ENCODE data around the gene ZSCAN30. TPM values are rescaled to one million over a fixed set of nuclear protein-coding genes. Genes with fewer than 3 reads are reported as not detected.
A peak's percentile ranks its signal among the peaks of the same experiment; 100 is the strongest.

ZSCAN30 gene
- total RNA-seq, 1 donor from 2014 or later, result 24.0 TPM

DNA sequence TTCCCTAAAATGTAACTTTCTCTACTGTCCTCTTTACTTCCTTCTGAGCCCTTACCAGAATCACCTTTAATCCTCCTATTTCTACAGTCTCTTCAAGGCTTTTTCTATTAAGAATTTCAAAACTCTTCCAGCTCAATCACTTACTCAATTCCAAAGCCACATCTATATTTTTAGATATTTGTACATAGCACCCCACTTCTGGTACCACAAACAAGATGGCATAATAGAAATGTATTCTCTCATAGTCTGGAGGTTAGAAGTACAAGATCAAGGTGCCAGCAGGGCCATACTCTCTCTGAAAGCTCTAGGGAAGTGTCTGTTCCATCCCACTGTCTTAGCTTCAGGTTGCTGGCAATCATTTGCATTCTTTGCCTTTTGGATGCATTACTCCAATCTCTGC is 11.1 kb downstream of the ZSCAN30 start:
- DNase-seq (ENCODE audit: low read depth), result no peak

DNA sequence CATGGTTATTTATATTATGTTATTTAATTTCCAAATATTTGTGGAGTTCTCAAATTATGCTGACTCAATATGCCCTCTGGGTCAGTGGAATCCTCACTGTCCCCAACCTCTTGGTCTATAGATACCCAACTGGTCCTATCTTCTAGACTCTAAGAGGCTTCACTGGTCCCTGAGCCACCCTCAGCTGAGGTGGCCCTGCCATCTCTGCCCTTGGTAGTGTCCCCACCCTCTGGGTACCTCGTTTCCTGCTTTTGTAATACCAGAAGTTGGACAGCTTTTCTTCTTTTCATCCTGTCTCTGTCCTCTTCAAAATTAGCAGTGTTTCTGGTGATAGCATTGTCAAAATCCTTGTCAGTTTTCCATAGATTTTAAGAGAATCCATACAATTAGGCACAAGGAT is 11.9 kb downstream of the ZSCAN30 start:
- DNase-seq (ENCODE audit: low read depth), result no peak

DNA sequence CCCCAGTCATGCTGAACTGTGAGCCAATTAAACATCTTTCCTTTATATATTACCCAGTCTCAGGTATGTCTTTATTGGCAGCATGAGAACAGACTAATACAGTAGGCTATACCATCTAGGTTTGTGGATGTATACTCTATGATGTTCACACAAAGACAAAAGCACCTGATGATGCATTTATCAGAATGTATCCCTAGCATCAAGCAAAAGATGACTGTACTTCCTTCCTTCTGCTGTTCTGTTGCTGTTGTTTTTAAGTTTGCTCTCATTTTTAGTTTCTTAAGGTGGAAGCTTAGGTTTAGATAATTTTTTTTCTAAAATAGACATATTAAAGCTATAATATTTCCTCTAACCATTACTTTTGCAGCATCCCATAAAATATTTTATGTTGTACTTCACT is 12.4 kb downstream of the ZSCAN30 start:
- no peak for DNase-seq (ENCODE audit: low read depth)

DNA sequence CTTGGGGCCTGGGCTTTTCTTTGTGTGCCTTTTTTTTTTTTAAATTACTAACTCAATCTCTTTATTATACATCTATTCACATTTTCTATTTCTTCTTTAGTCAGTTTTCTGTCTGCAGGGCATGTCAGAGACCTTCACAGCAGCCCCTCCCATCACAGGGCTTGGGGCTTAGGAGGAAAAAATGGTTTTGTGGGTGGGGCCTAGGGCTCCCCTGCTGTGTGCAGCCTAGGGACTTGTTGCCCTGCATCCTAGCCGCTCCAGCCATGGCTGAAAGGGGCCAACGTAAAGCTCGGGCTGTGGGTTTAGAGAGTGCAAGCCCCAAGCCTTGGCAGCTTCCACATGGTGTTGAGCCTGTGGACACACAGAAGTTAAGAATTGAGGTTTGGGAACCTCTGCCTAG is 13.8 kb downstream of the ZSCAN30 start:
- DNase-seq (ENCODE audit: low read depth), result no peak

DNA sequence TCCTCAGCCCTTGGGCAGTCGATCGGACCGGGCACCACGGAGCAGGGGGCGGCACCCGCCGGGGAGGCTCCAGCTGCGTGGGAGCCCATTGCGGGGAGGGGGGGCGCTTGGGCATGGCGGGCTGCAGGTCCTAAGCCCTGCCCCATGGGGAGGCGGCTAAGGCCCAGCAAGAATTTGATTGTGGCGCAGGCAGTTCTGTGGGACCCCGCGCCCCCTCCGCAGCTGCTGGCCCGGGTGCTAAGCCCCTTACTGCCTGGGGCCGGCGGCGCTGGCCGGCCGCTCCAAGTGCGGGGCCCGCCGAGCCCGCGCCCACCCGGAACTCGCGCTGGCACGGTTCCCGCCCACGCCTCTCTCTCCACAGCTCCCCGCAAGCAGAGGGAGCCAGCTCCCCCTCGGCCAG is 18.4 kb downstream of the ZSCAN30 start:
- DNase-seq (ENCODE audit: low read depth), result no peak

DNA sequence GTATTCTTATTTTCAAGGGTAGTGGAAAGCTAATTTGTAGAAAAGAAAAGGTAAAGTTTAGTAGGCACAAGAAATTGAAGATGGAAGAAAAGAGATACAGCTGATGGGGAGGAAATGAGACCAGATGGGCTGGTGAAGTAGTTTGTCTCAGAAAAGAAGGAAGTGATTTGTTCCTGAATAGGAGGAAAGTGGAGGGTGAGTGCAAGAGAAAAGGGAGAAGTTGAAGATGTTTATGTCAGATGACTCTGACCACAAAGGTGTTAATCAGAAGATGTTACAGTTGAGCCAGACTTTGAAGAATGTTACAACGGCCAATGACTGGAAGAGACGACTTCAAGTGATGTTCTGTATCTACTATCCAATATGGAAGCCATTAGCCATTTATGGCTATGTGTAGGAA is 21.2 kb downstream of the ZSCAN30 start:
- no peak for DNase-seq (ENCODE audit: low read depth)

DNA sequence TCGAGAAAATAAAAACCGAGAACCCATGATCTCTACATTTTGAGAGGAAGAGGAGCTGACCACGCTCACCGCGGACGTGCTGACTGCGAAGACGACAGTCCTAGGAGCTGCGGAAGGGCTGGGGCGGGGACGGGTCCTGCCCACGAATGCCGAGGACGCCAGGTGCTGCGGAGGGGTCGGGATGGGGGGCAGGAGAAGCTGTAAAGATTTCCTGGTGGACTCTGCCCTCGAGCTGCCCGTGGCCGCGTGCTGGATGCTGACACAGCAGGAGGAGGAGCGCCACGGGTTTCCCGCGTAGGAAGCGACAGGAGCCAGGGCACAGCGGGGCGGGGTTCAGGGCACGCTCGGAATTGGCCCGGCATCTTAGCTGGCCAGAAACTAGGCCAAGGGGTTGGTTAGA is 22.2 kb downstream of the ZSCAN30 start:
- DNase-seq (ENCODE audit: low read depth), result no peak

DNA sequence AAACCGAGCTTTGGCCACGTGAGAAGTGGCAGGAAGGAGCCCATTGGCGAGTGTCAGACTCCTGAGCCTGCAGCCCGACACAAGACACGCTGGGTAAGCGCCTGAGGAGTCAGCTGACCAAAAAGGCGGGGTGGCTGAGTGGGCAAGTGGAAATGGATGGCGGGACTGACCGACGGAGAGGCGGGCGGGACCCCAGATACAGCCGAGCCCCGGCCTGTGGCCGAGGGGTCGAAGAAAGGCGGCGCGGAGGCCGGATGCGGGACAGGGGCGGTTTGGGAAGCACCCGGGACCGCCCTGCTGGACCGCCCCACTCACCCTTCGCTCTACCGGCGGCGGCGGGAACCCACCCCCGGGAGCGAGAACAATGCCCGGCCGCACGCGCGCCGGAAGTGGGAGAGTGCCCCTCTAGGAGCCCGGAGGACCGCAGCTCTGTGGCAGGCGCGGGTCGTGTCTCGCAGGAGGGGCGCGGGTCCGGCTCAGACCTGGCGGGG is 22.8 kb downstream of the ZSCAN30 start:
- DNase-seq (ENCODE audit: low read depth), result no peak

DNA sequence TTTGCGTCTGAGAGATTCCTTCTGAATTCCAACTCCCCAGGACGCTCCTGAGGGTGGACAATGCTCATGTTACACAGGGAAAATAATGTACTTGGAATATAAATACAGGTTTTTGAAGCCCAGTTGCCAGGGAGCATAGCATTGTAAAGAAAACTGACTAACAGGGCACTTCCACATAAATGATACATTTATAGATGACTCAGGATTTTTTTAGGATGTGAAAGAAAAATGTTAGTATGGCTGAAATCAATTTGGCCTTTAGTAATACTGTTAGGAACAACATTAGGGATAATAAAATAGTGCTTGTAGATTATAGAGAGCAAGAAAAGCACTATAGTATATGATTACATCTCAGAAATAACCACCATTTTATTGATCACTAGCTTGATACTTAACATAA is 25.6 kb downstream of the ZSCAN30 start:
- no peak for DNase-seq (ENCODE audit: low read depth)

DNA sequence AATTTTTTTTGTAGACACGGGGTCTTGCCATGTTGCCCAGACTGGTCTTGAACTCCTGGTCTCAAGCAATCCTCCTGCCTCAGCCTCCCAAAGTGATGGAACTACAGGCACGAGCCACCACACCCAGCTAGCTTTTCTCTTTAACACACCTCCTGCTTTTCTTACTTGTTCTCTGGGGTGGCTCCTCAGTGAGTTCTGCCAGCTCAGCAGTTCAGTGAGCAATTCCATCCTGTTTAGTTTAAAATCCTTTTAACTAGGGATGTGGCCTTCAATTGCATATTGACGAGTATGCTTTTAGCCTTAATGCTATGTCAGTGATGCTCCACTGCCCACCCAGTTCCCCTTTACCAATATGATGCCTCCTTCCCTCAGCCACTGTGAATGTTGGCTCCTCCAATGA is 33.1 kb downstream of the ZSCAN30 start:
- DNase-seq (ENCODE audit: low read depth), result no peak

DNA sequence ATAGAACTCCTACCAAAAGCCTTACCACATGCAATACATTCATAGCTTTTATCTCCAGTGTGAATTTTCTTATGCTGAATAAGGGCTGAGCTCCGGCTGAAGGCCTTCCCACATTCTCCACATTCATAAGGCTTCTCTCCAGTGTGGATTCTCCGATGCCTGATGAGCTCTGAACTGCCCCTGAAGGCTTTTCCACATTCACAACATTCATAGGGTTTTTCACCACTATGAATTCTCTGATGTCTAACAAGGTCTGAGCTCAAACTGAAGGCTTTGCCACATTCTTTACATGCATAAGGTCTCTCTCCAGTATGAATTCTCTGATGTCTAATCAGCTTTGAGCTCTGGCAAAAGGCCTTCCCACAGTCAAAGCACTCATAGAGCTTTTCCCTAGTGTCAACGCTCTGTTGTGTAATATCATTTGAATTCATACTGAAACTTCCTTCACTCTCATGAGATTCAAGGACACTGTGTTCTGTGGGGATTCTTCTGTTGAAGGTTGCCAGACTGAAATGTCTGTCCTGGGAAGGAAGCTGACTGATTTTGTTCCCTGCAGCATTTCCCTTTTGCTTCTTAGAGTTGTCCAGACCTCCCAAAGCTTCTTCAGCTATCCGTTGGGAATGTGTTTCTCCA is 36.3 kb downstream of the ZSCAN30 start:
- DNase-seq (ENCODE audit: low read depth), result no peak

DNA sequence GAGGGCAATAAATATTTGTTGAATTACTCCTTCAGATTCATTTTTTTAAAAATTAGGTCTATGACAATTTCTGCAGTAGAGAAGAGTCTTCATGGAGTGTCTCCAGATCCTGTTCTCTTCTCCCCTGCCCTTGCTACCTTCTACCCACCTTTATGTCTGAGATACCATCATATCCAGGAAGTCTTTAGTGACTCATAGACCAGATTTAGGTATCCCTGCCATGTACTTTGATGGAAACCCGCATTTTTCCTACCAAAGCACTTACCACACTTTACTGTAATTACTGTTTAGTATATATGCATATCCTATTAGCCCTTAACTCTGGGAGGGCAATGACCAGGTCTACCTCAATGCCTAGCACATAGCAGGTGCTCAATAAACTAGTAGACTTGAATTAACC is 37.6 kb downstream of the ZSCAN30 start:
- no peak for DNase-seq (ENCODE audit: low read depth)

DNA sequence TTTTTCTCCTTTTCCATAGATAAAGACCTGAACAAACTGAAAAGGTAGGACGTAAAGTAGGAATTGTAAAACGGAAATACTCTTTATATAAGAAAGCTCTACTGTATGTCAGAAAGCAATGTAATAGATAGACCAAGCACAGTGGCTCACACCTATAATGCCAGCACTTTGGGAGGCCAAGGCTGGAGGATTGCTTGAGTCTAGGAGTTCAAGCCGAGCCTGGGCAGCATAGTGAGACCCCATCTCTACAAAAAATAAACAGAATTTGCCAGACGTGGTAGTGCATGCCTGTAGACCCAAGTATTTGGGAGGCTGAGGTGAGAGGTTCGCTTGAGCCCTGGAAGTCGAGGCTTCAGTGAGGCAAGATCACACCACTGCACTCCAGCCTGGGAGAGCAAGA is 41.6 kb downstream of the ZSCAN30 start:
- no peak for DNase-seq (ENCODE audit: low read depth)

DNA sequence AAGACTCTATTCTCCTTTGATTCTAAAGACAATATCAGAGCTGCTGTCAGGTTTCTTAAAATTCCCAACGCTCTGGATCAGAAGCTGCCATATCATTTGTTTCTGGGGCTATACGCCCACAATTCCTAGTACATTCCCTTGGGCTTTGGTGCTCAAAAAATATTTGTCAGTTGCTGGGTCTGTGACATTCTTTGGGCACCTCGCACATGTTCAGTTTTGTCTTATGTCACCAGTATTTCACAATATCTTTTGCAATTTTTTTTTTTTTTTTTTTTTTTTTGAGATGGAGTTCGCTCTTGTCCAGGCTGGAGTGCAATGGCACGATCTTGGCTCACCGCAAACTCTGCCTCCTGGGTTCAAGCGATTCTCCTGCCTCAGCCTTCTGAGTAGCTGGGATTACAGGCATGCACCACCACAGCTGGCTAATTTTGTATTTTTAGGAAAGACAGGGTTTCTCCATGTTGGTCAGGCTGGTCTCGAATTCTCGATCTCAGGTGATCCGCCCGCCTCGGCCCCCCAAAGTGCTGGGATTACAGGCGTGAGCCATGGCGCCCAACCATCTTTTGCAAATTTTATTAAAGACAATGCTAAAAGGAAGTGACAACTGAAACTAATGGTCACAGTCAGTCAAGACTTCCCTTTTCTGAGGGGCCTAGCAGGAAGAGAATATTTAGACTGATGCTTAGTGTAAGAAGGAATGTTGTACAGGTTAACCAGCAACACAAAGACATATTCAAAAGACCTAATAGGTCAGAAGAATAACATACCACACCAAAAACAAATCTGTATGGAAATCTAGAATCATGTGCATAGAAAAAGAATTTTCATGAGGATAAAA is 42.4 kb downstream of the ZSCAN30 start:
- no peak for DNase-seq (ENCODE audit: low read depth)

DNA sequence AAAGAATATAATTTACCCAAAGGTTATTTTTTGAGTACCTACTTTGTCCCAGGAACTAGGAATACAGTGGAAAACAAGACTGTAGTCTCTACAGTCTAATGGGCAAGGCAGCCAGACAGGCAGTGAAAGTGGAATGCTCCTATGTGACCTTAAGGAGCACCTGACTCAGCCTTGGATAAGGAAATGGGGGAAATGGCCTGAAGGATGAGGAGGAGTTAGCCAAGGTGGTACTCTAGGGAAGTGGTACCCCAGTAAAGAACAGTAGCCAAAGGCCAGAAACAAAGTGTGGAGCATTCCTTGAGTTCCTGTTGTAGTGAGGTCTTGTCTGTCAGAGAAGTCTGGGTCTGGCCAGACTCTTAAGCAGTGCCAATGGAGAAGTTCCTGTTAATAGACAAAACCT is 43.2 kb downstream of the ZSCAN30 start:
- no peak for DNase-seq (ENCODE audit: low read depth)

DNA sequence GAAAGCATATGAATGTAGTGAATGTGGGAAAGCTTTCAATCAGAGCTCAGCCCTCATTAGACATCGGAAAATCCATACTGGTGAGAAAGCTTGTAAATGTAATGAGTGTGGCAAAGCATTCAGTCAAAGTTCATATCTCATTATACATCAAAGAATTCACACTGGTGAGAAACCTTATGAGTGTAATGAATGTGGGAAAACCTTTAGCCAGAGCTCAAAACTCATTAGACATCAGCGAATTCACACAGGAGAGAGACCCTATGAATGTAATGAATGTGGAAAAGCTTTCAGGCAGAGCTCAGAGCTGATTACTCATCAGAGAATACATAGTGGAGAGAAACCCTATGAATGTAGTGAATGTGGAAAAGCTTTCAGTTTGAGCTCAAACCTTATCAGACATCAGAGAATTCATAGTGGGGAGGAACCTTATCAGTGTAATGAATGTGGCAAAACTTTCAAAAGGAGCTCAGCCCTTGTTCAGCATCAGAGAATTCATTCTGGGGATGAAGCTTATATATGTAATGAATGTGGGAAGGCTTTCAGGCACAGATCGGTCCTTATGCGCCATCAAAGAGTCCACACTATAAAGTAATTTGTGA is 44.2 kb downstream of the ZSCAN30 start:
- DNase-seq (ENCODE audit: low read depth), result no peak

DNA sequence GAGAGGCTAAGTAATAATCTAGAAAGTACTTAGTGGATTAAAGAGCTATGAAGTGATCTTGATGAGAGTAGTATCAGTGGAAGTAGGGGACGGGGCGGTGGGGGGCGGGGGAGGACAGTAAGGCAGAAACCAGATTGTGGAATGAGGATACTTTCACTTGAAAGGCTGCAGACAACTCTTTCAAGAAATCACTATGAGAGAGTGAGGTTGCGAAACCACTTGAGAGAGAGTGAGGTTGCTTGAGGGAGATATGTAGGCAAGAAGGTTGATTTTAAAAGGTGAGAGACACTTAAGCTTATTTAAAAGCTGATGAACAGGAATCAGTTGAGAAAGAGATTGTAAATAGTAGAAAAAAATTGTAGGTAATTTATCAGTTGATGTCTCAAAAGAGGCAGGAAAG is 45.4 kb downstream of the ZSCAN30 start:
- no peak for DNase-seq (ENCODE audit: low read depth)

DNA sequence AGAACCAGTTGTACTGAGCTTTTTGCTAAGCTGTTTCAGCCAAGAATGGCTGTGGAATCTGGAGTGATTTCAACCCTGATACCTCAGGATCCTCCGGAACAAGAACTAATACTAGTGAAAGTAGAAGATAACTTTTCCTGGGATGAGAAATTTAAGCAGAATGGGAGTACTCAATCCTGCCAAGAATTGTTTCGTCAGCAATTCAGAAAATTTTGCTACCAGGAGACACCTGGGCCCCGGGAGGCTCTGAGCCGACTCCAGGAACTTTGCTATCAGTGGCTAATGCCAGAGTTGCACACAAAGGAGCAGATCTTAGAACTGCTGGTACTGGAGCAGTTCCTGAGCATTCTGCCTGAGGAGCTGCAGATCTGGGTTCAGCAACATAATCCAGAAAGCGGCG is 47.6 kb downstream of the ZSCAN30 start:
- no peak for DNase-seq (ENCODE audit: low read depth)

DNA sequence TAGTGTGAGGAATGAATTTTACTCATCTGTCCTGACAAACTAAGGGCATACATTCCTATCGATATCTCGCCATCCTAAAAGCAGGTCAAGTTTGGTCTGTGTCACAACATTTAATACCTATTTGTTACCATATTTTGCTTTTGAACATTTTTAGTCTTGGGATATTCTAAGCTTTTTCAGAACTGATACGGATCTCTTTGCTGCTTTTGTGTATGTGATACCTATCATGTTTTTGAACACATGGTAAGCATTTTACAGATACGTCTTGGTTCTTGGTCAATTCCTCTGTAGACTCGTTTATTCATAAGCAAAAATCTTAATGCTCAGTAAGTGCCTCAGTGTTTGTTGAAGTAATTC is 48.6 kb downstream of the ZSCAN30 start:
- DNase-seq (ENCODE audit: low read depth), result peak; percentile 19

DNA sequence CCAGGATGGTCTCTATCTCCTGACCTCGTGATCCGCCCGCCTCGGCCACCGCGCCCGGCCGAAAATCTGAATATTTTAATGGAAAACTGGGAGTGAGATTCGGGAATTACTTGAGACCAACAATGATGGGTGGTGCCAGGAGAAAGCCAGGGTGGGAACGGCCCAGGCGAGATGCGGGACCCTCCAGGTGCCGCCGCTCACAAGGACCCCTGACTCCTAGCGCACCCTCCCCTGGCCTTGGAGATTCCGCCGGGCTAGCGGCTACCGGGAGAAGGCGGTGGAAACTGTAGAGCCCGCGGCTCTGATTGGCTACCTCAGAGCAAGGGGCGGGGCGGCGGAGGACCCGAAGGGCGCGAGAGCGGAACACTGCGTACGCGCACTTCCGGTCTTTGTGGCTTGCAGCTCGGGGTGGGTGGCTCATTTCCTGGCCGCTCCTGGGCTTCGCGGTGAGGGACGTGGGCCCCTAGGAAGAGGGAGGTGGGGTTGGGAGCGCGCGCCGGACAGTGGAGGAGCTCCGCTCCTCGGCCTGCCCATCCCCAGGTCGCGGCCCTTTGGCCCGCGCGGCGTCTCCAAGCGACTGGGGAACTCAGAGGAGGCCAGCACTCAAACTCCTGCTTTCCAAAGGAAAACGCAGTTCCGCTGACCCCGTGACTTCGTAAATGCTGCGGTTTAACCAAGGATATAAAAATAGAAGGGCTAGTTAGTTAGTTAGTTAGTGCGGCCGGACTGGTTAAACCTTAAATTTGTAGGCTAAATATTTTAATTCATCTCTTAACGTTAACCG is 49.2 kb downstream of the ZSCAN30 start, which contains the start of gene ZNF397:
TSS of gene ZNF397 (plus strand) at position 371 of the 784 bp plus-strand sequence. CDS start 1,437 bp downstream, outside the sequence.
- DNase-seq (ENCODE audit: low read depth), result peak; percentile 86

DNA sequence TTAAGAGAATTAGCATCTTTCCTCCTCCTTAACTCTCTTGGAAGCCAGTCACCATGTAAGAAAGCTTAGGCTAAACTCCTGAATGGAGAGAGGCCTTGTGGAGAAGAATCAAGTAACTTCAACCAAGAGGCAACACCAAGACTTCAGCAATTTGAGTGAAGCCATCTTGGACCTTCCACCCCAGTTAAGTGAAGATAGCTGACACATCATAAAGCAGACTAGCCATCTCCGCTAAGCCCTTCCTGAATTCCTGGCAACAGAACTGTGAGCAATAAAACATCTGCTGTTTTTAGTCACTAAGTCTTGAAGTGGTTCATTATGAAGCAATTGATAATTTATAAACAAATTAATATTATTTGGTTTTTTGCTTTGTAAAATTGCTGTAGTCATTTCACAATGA is 50.7 kb downstream of the ZSCAN30 start:
- no peak for DNase-seq (ENCODE audit: low read depth)

Data from renal cortical epithelial cell (primary cell).